Spleen (tissue), 7 donors: ENCODE data around the gene NHP2.

Experiments used
- POLR2A ChIP-seq, 3 donors: fragments of 450-650 bp; IDR thresholded peaks; one replicate each; pipeline ENCODE4 v1.5.1; 2017; ENCODE audit warnings: antibody characterized with exemption in 3 of 3, mild to moderate bottlenecking in 1 of 3
- POLR2AphosphoS5 ChIP-seq, 3 donors: sonication (generic); formaldehyde crosslinking; IDR thresholded peaks; one replicate each; pipeline ENCODE4 v1.5.1; 2017; ENCODE audit warnings: antibody characterized with exemption in 3 of 3
- TF ChIP-seq, protein P1 (sequence below), 11 experiments: fragments of 200-600 bp in 7 of 11; fragments of 450-650 bp in 4 of 11; sonication (generic) in 4 of 11; IDR thresholded peaks in 8 of 11; conservative IDR thresholded peaks in 3 of 11; 1 replicate in 7 of 11; 2 replicates in 4 of 11; pipeline versions ENCODE4 v1.4.0 to v1.8.0; 2016 to 2021; ENCODE audit warnings: antibody characterized with exemption in 11 of 11, inconsistent platforms in 4 of 11, mild to moderate bottlenecking in 1 of 11
- donor health status: DM: no; HTN: no; CAD: no; lungs with moderate emphysema.
- donor health status: DM: no; HTN: no; CAD: no.
- donor health status: DM: no; HTN: no; CAD: no.

DNA sequence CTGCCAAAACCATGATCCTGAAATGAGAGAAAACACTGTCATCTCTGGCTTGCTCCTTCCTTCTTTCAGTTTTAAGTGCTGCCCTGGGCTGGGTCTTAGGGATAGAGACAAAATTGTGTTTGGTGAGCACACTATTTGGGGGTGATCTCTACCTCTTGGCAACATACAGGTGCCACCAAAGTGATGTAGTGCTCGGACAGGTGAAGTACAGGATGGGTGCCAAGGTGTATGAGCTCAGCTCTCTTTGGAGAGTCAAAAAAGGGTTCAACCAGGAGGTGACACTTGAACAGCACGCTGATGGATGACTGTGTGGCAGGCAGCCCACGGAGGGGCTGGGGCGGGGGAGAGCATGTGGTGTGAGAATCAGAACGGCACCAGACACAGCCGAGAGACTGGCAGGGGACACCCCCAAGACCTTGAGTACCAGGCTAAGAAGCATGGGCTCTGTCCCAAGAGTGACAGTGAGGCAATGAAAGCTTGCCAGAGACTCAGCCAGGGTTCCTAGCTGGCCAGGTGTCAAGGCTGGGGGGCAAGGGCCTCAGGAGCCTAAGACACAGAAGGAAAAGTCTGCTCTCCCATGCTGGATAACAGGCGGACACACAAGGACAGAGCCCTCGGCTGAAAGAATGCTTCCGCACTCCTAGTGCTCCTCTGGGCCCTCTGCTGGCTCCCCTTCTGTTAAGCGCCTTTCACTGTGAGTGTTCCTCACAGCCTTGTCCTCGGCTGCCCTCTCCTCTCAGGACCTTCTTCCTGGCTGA, 2.5 kb downstream of the NHP2 start:
- TF ChIP-seq, protein P1, sequence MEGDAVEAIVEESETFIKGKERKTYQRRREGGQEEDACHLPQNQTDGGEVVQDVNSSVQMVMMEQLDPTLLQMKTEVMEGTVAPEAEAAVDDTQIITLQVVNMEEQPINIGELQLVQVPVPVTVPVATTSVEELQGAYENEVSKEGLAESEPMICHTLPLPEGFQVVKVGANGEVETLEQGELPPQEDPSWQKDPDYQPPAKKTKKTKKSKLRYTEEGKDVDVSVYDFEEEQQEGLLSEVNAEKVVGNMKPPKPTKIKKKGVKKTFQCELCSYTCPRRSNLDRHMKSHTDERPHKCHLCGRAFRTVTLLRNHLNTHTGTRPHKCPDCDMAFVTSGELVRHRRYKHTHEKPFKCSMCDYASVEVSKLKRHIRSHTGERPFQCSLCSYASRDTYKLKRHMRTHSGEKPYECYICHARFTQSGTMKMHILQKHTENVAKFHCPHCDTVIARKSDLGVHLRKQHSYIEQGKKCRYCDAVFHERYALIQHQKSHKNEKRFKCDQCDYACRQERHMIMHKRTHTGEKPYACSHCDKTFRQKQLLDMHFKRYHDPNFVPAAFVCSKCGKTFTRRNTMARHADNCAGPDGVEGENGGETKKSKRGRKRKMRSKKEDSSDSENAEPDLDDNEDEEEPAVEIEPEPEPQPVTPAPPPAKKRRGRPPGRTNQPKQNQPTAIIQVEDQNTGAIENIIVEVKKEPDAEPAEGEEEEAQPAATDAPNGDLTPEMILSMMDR (IDR thresholded peaks at IDR 0.05 in 8 of 11, conservative IDR thresholded peaks at IDR 0.05 in 3 of 11) = no peak
- TF ChIP-seq POLR2A (IDR thresholded peaks at IDR 0.05) (no peak), POLR2AphosphoS5 (IDR thresholded peaks at IDR 0.05) (peak; percentile 9 to 59 (median 44))
